Immature natural killer cell (primary cell): Measurements from ENCODE around the gene CLEC16A. TPM values are rescaled to one million over a fixed set of nuclear protein-coding genes. Genes with fewer than 3 reads are reported as not detected.
A peak's percentile ranks its signal among the peaks of the same experiment; 100 is the strongest.

Experiments
- DNase-seq, 3 donors: peaks; one replicate each; pipeline ENCODE4 v3.0.0; 2022; ENCODE audit warnings: mixed read lengths in 1 of 3
- H3K27ac Mint-ChIP-seq, 6 donors: one replicate each; pipeline ENCODE4 v1.8.0; 2020; ENCODE audit warnings: mixed read lengths in 6 of 6, mild to moderate bottlenecking in 5 of 6, inconsistent platforms in 4 of 6, moderate library complexity in 3 of 6
- H3K27me3 Mint-ChIP-seq, 3 donors: one replicate each; pipeline ENCODE4 v1.8.0; 2020 to 2021; ENCODE audit warnings: low read depth in 3 of 3, mild to moderate bottlenecking in 3 of 3, mixed read lengths in 3 of 3, moderate library complexity in 3 of 3, inconsistent platforms in 1 of 3
- H3K36me3 Mint-ChIP-seq, 3 donors: one replicate each; pipeline ENCODE4 v1.8.0; 2020; ENCODE audit warnings: mixed read lengths in 3 of 3, inconsistent platforms in 2 of 3, mild to moderate bottlenecking in 2 of 3
- H3K4me1 Mint-ChIP-seq, 2 donors: one replicate each; pipeline ENCODE4 v1.8.0; 2020; ENCODE audit warnings: inconsistent platforms in 2 of 2, mild to moderate bottlenecking in 2 of 2, mixed read lengths in 2 of 2, moderate library complexity in 1 of 2
- H3K4me3 Mint-ChIP-seq, 5 donors: one replicate each; pipeline ENCODE4 v1.8.0; 2020; ENCODE audit warnings: mild to moderate bottlenecking in 5 of 5, mixed read lengths in 5 of 5, inconsistent platforms in 3 of 5, moderate library complexity in 3 of 5
- H3K9me3 Mint-ChIP-seq, 6 donors: one replicate each; pipeline ENCODE4 v1.8.0; 2020; ENCODE audit warnings: mild to moderate bottlenecking in 6 of 6, mixed read lengths in 6 of 6, inconsistent platforms in 4 of 6, moderate library complexity in 3 of 6
- polyA plus RNA-seq, 3 donors: library from polyadenylated mRNA; unstranded; fragments of 300-500 nt; fragmentation: Illumina TruSeq; gene quantifications; one replicate each; pipeline ENCODE4 v1.2.3, GENCODE V29; 2021

Gene CLEC16A
- polyA plus RNA-seq, 3 donors from 2014 or later: 5.6 to 19.9 (median 5.6) TPM

GRCh38 chr16:11144122-11144521 lies 199.8 kb downstream of the CLEC16A start:
- H3K9me3 Mint-ChIP-seq: no peaks in the 10 kb centered on the region
- peaks cover 0 to 8% (median 3%) of the 10 kb centered on the region in 3 donors for H3K27me3 Mint-ChIP-seq
- no peak for DNase-seq
- peaks cover 33 to 46% of the 10 kb centered on the region in 2 donors for H3K4me1 Mint-ChIP-seq
- H3K27ac Mint-ChIP-seq: peak overlapping the region in 1 of 6 donors; percentile 51
- H3K4me3 Mint-ChIP-seq: no peak overlapping the region
- H3K36me3 Mint-ChIP-seq: peaks cover 5 to 13% (median 9%) of the 10 kb centered on the region in 3 donors

DNA sequence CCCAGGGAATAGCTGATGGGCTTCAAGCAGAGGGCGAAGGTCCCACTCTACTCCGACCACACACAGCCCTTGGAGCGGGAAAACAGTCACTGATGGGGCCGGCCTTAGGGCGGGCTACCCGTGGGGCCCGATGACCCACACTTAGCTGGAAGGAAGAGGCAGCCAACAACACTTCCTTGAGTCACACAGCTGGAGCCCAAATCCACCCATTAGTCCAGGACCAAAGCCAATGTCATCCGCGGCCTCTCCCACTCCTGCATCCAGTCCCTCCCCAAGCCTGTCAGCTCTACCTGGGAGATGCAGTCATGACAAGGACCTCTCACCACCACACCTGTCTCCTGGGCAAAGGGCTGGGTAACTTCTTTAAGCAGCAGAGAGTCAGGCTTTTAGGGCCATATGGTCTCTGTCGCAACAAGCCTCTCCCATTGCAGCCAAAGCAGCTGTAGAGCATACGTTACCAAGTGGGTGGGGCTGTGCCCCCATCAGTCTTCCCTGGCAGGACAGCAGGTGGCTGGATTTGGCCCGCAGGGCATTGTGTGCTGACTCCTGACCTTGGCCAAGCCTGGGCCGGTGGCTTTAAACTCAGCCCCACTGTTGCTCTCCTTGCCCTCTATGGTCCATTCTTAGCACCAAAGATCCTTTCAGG lies 200.9 kb downstream of the CLEC16A start:
- Mint-ChIP-seq H3K27me3 (peaks cover 0 to 6% (median 3%) of the 10 kb centered on the region in 3 donors), H3K27ac (peak overlapping the region in 1 of 6 donors; percentile 7), H3K4me1 (peaks cover 26 to 34% of the 10 kb centered on the region in 2 donors)

GRCh38 chr16:11145819-11146211 lies 201.5 kb downstream of the CLEC16A start:
- Mint-ChIP-seq H3K9me3 (no peaks in the 10 kb centered on the region), H3K4me1 (peaks cover 26 to 29% of the 10 kb centered on the region in 2 donors), H3K27me3 (peaks cover 0 to 6% (median 3%) of the 10 kb centered on the region in 3 donors), H3K4me3 (no peak overlapping the region), H3K36me3 (peaks cover 5 to 24% (median 20%) of the 10 kb centered on the region in 3 donors), H3K27ac (peak overlapping the region in 2 of 6 donors; percentile 7 to 41)
- DNase-seq: no peak

More for the DNA sequence above, 200.9 kb downstream of the CLEC16A start:
- peaks cover 5 to 19% (median 16%) of the 10 kb centered on the region in 3 donors for H3K36me3 Mint-ChIP-seq
- H3K9me3 Mint-ChIP-seq: no peaks in the 10 kb centered on the region
- no peak overlapping the region for H3K4me3 Mint-ChIP-seq
- no peak for DNase-seq

DNA sequence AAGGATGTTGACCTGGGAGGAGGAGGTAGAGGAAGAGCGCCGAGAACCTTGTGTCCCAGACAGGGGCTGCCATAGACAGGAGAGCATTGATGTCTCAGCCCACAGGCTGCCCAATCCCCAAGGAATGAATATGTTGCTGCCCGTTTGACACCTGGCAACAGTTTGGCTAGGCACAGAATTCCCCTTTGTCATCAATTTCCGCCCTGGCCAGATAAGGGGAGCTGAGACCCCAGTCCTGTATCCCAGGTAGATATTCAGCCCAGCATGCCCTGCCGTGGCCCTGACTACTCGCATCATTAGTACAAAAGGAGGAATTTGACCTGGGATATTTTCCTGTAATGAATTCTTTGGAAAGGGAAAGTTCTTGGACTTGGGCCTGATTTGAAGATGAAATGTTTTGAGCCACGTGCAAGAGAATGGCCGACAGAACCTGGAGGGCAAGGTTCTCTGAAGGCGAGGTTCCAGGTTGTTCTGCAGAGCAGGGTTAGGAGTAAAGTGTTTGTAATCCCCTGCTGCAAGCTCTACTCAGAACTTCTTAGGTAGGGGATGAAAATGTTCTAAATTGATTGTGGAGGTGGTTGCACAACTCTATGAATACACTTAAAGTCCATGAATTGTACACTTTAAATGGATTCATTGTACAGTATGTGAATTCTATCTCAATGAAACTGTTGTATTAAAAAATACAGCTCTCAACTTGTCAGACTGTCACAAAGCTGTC lies 202.8 kb downstream of the CLEC16A start:
- H3K9me3 Mint-ChIP-seq: no peaks in the 10 kb centered on the region
- DNase-seq: no peak
- peaks cover 5 to 25% (median 21%) of the 10 kb centered on the region in 3 donors for H3K36me3 Mint-ChIP-seq
- no peak overlapping the region for H3K4me3 Mint-ChIP-seq
- H3K27me3 Mint-ChIP-seq: peaks cover 0 to 4% (median 3%) of the 10 kb centered on the region in 3 donors
- H3K4me1 Mint-ChIP-seq: peaks cover 17 to 18% of the 10 kb centered on the region in 2 donors
- H3K27ac Mint-ChIP-seq: peak overlapping the region in 1 of 6 donors; percentile 45

- Mint-ChIP-seq H3K4me1 (peaks cover 11% of the 10 kb centered on the region in 2 donors), H3K4me3 (no peak overlapping the region), H3K27ac (no peak overlapping the region), H3K36me3 (peaks cover 5 to 25% (median 21%) of the 10 kb centered on the region in 3 donors), H3K27me3 (peaks cover 0 to 4% (median 3%) of the 10 kb centered on the region in 3 donors), H3K9me3 (no peaks in the 10 kb centered on the region)
- no peak for DNase-seq
Measured at GRCh38 chr16:11147754-11148444, 203.5 kb downstream of the CLEC16A start.

GRCh38 chr16:11149011-11149616 lies 204.8 kb downstream of the CLEC16A start:
- Mint-ChIP-seq H3K9me3 (no peaks in the 10 kb centered on the region), H3K4me1 (no peaks in the 10 kb centered on the region), H3K36me3 (peaks cover 5 to 25% (median 21%) of the 10 kb centered on the region in 3 donors), H3K4me3 (no peak overlapping the region), H3K27ac (no peak overlapping the region), H3K27me3 (peaks cover 0 to 3% (median 2%) of the 10 kb centered on the region in 3 donors)
- no peak for DNase-seq

- Mint-ChIP-seq H3K27me3 (peaks cover 0 to 3% (median 2%) of the 10 kb centered on the region in 3 donors), H3K4me1 (no peaks in the 10 kb centered on the region), H3K36me3 (peaks cover 5 to 25% (median 21%) of the 10 kb centered on the region in 3 donors), H3K9me3 (no peaks in the 10 kb centered on the region), H3K27ac (no peak overlapping the region), H3K4me3 (no peak overlapping the region)
- DNase-seq: no peak
Measured at GRCh38 chr16:11150190-11150589, 205.8 kb downstream of the CLEC16A start.

DNA sequence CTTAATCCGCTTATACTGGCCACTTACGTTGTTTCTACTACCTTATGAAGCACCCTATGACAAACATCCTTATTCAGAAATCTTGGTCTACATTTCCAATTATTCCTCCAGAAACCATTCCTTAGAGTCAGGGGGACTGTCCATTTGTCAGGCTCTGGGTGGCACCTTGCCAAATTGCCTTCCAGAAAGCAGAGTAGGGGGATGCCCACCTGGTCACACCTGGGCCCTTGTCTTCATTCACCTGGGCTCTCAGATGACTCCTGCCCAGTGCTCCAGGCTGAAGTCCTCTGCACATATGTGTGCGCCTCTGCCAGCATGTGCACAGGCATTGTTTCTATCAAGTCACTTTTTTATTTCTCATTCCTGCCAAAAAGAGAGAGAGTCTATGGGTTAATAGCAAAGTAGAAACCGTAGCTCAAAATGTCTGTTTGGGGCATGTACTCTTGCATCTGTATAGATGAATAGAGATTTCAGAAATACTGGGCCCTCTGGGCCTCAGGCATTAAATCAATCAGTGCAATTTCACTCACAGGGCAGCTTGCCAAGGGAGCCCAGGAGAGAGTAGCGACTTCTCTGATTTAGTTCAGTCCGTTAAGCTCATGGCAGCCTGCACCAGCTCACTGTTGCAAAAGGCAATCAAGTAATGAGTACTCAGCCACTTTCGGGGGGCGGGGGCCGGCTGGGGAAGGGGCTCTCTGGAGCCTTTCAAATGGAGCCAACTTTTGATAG lies 207.0 kb downstream of the CLEC16A start:
- H3K4me1 Mint-ChIP-seq: no peaks in the 10 kb centered on the region
- no peak for DNase-seq
- H3K9me3 Mint-ChIP-seq: no peaks in the 10 kb centered on the region
- H3K27me3 Mint-ChIP-seq: peaks cover 0 to 3% (median 2%) of the 10 kb centered on the region in 3 donors
- peak overlapping the region in 1 of 6 donors; percentile 9 for H3K27ac Mint-ChIP-seq
- peaks cover 5 to 25% (median 21%) of the 10 kb centered on the region in 3 donors for H3K36me3 Mint-ChIP-seq
- H3K4me3 Mint-ChIP-seq: no peak overlapping the region

DNA sequence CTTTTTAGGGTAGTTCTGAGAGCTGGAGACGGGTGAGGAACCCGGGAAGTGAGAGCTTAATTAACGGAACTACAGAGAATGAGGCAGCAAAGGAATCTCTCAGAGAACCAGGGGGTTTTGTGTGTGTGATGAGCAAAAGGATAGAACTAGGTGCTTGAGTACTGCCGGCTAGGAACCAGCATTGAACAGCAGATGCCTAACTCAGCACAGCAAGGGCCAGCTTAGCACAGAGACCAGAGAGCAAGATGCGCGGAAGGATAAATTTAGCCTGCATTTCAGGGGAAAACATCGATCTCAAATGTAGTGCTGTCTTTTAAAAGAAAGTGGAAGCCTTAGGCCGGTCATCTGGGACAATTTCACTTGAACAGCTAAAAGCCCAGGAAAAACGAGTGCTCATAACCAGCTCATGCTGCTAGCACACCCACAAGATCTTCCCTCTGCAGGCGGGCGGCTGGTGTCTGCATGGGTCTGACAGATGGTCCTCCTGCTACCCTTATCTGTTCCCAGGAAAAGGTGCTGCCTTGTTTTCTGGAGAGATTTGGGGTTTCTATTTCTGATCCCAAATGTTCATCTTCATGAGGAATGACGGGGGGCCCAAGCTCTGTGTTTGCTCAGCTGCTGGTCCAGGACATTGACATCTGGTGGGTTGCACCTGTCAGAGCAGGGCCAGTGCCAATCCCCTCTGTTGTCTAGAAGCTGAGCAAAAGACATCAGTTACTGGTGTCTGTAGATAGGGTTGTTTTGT lies 207.7 kb downstream of the CLEC16A start:
- peak overlapping the region in 2 of 6 donors; percentile 9 to 79 for H3K27ac Mint-ChIP-seq

DNA sequence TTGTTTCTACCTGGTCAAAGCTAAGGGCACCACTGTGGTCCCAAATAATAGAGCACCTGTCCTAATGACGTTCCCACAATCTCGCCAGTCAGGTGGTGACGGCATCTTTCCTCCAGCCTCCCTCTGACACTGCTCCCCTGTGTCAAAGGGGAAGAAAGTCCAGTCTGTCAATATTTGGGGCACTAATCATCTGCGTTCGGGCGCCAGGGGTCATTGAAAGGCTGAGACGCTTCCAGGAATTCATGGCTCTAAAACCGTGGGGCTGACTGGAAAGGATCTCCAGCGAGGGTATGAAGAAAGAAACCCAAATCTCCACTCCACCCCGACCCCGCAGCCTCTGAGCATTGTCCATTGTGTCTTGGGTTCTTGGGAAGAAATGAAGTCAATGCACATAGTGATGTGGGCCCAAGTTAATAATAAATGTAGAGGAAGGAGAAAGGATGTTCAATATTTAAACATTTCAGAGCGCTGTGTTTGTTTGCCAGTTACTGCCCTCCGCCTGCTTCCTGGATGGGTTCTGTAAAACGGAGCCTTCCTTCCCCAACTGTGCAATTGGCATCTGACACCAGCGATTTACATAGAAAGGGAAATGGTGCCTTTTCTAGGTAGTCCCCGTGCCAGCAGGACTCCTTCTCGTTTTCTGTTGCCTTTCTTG lies 208.4 kb downstream of the CLEC16A start:
- Mint-ChIP-seq H3K36me3 (peaks cover 5 to 21% (median 17%) of the 10 kb centered on the region in 3 donors), H3K27me3 (peaks cover 0 to 3% (median 0%) of the 10 kb centered on the region in 3 donors), H3K9me3 (no peaks in the 10 kb centered on the region), H3K27ac (peak overlapping the region in 2 of 6 donors; percentile 34 to 57), H3K4me3 (no peak overlapping the region), H3K4me1 (peaks cover 12% of the 10 kb centered on the region in 2 donors)
- DNase-seq: no peak

More for the DNA sequence above, 207.7 kb downstream of the CLEC16A start:
- no peak for DNase-seq
- H3K36me3 Mint-ChIP-seq: peaks cover 5 to 25% (median 21%) of the 10 kb centered on the region in 3 donors
- H3K9me3 Mint-ChIP-seq: no peaks in the 10 kb centered on the region
- H3K4me1 Mint-ChIP-seq: peaks cover 4 to 5% of the 10 kb centered on the region in 2 donors
- peaks cover 0 to 3% (median 0%) of the 10 kb centered on the region in 3 donors for H3K27me3 Mint-ChIP-seq
- no peak overlapping the region for H3K4me3 Mint-ChIP-seq

- no peaks in the 10 kb centered on the region for H3K27me3 Mint-ChIP-seq
- no peak for DNase-seq
- H3K36me3 Mint-ChIP-seq: peaks cover 0 to 14% (median 5%) of the 10 kb centered on the region in 3 donors
- H3K4me3 Mint-ChIP-seq: no peak overlapping the region
- peaks cover 15 to 16% of the 10 kb centered on the region in 2 donors for H3K4me1 Mint-ChIP-seq
- no peaks in the 10 kb centered on the region for H3K9me3 Mint-ChIP-seq
- no peak overlapping the region for H3K27ac Mint-ChIP-seq
Measured at GRCh38 chr16:11155284-11155806, 211.0 kb downstream of the CLEC16A start.

- Mint-ChIP-seq H3K27me3 (no peaks in the 10 kb centered on the region), H3K27ac (no peak overlapping the region), H3K4me3 (no peak overlapping the region), H3K9me3 (no peaks in the 10 kb centered on the region), H3K36me3 (peaks cover 0 to 9% (median 4%) of the 10 kb centered on the region in 3 donors), H3K4me1 (peaks cover 15 to 16% of the 10 kb centered on the region in 2 donors)
- no peak for DNase-seq
Measured at GRCh38 chr16:11156401-11156800, 212.0 kb downstream of the CLEC16A start.
